Measurements from ENCODE around the gene TOE1.

- TF ChIP-seq, protein P1, sequence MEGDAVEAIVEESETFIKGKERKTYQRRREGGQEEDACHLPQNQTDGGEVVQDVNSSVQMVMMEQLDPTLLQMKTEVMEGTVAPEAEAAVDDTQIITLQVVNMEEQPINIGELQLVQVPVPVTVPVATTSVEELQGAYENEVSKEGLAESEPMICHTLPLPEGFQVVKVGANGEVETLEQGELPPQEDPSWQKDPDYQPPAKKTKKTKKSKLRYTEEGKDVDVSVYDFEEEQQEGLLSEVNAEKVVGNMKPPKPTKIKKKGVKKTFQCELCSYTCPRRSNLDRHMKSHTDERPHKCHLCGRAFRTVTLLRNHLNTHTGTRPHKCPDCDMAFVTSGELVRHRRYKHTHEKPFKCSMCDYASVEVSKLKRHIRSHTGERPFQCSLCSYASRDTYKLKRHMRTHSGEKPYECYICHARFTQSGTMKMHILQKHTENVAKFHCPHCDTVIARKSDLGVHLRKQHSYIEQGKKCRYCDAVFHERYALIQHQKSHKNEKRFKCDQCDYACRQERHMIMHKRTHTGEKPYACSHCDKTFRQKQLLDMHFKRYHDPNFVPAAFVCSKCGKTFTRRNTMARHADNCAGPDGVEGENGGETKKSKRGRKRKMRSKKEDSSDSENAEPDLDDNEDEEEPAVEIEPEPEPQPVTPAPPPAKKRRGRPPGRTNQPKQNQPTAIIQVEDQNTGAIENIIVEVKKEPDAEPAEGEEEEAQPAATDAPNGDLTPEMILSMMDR (IDR thresholded peaks at IDR 0.05): no peak
- TF ChIP-seq POLR2A (IDR thresholded peaks at IDR 0.05): no peak
Observed at GRCh38 chr1:45385302-45385701, 45.3 kb downstream of the TOE1 start.

All from adrenal gland (tissue), 5 donors.